Sigmoid colon (tissue), 4 donors: ENCODE results near the gene CD63.

Source experiments
- POLR2AphosphoS5 ChIP-seq, 4 donors: sonication (generic); formaldehyde crosslinking; IDR thresholded peaks; one replicate each; pipeline ENCODE4 v1.6.1; 2017; ENCODE audit warnings: antibody characterized with exemption in 4 of 4
- TF ChIP-seq, protein P1 (sequence below), 4 experiments: fragments of 450-650 bp in 3 of 4; fragments of 200-600 bp in 1 of 4; IDR thresholded peaks; one replicate each; pipeline ENCODE4 v1.5.1; 2016 to 2019; ENCODE audit warnings: antibody characterized with exemption in 4 of 4, mild to moderate bottlenecking in 3 of 4, moderate library complexity in 2 of 4

DNA sequence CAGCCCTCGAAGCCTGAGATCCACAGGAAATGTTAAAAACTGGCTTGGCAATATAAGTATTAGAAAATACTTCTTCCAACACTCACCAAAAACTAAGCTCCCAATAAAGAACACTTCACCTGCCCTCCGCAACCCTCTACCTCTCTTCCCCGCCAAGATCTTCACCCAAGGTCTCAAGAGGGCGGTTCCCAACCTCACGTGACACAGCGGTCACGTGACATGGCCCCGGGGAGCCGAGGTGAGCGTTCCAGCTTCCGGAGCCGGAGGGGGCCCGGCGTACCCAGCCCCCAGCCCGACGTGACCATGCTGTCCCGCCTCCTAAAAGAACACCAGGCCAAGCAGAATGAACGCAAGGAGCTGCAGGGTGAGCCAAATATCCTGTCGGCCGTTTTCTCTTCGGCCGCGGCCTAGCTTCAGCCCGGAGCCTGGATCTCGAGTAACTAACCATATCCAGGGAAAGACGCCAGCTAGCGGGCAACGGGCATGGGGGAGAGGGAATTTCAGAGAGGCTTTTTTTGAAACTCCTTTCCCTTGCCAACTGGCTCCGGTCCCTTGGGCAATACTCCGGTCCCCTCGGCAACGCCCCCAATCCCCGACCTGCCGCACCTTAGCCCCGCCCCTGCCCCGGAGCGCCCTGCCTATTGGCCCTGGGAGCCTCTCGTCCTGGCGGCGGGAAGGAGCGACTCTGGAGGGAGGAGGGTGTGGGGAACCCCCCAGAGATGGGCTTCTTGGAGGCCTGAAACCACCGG is 12.8 kb downstream of the CD63 start, which contains the start of gene BLOC1S1:
- TF ChIP-seq POLR2AphosphoS5 (IDR thresholded peaks at IDR 0.05), result peak; percentile 83 to 90 (median 85)
- TF ChIP-seq, protein P1, sequence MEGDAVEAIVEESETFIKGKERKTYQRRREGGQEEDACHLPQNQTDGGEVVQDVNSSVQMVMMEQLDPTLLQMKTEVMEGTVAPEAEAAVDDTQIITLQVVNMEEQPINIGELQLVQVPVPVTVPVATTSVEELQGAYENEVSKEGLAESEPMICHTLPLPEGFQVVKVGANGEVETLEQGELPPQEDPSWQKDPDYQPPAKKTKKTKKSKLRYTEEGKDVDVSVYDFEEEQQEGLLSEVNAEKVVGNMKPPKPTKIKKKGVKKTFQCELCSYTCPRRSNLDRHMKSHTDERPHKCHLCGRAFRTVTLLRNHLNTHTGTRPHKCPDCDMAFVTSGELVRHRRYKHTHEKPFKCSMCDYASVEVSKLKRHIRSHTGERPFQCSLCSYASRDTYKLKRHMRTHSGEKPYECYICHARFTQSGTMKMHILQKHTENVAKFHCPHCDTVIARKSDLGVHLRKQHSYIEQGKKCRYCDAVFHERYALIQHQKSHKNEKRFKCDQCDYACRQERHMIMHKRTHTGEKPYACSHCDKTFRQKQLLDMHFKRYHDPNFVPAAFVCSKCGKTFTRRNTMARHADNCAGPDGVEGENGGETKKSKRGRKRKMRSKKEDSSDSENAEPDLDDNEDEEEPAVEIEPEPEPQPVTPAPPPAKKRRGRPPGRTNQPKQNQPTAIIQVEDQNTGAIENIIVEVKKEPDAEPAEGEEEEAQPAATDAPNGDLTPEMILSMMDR (IDR thresholded peaks at IDR 0.05), result peak in 1 of 4 experiments; percentile 13
